Activated CD8-positive, alpha-beta memory T cell treated with anti-CD3 and anti-CD28 coated beads, Interleukin-2, amount 50 U/mL, for 24 hours (primary cell): ENCODE data around the gene CDNF.
"Not testable (repeated sequence)": the region's sequence is repeated elsewhere in the genome, so short reads cannot be mapped to it uniquely, and the experiment has no call there.

Experiments used
- DNase-seq: peaks from one replicate; pipeline ENCODE4 v3.0.0-alpha.2; 2020; ENCODE audit errors: extremely low read depth

The CDNF gene

GRCh38 chr10:14839305-14839695 is 1.5 kb upstream of the CDNF start:
- no peak for DNase-seq

GRCh38 chr10:14838582-14839304 is 906 bp upstream of the CDNF start:
- DNase-seq, result no peak

- DNase-seq, result no peak
Observed at GRCh38 chr10:14837003-14837756, 657 bp downstream of the CDNF start.

- no peak for DNase-seq
Observed at GRCh38 chr10:14836208-14836607, 1.6 kb downstream of the CDNF start.

- no peak for DNase-seq
Observed at GRCh38 chr10:14833106-14833505, 4.7 kb downstream of the CDNF start.

- no peak for DNase-seq
Observed at GRCh38 chr10:14826076-14826829, 11.6 kb downstream of the CDNF start.

GRCh38 chr10:14823966-14824365 is 13.9 kb downstream of the CDNF start:
- no peak for DNase-seq

- DNase-seq, result no peak
Observed at GRCh38 chr10:14822879-14823755, 14.7 kb downstream of the CDNF start.

GRCh38 chr10:14821635-14822375 is 16.0 kb downstream of the CDNF start:
- DNase-seq, result no peak

GRCh38 chr10:14820775-14821154 is 17.1 kb downstream of the CDNF start:
- DNase-seq, result no peak

GRCh38 chr10:14820010-14820774 is 17.6 kb downstream of the CDNF start:
- no peak for DNase-seq

GRCh38 chr10:14816717-14817116 is 21.1 kb downstream of the CDNF start:
- not testable (repeated sequence) for DNase-seq

- DNase-seq, result no peak
Observed at GRCh38 chr10:14815681-14816080, 22.2 kb downstream of the CDNF start.

GRCh38 chr10:14812271-14812670 is 25.6 kb downstream of the CDNF start:
- DNase-seq, result no peak

- DNase-seq, result no peak
Observed at GRCh38 chr10:14810969-14811953, 26.6 kb downstream of the CDNF start.

GRCh38 chr10:14806318-14806717 is 31.5 kb downstream of the CDNF start:
- no peak for DNase-seq

- DNase-seq, result no peak
Observed at GRCh38 chr10:14803827-14804226, 34.0 kb downstream of the CDNF start.

- DNase-seq, result no peak
Observed at GRCh38 chr10:14801723-14802122, 36.1 kb downstream of the CDNF start.

GRCh38 chr10:14800397-14800796 is 37.4 kb downstream of the CDNF start:
- DNase-seq, result no peak
